Measurements from ENCODE around the gene KDELR3.

KDELR3 gene

DNA sequence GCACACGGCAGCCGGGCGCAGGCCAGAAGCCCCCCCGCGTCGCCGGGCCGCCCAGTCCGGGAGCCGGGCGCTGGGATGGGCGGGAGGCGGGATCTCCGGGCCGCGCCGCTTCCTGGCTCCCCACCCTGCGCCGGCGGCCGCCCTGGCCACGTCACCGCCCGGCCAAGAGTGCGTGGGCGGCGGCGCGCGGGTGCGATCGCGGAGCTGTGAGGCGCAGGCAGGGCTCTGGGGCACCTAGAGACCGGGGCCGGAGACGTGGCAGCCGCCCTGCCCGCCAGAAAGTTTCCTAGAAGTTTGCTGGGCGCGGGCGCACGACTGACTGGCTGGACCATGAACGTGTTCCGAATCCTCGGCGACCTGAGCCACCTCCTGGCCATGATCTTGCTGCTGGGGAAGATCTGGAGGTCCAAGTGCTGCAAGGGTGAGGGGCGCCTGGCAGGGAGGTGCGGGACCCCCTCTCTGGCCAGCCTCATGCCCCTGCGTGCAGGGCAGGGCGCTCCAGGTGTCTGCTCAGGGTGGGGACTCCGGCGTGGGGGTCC is at the start of gene KDELR3:
TSS of gene KDELR3 (plus strand) at position 193 of the 539 bp plus-strand sequence. CDS start at position 331, 138 bp downstream.
- DNase-seq (ENCODE audit: low read depth in 2 of 2): peak in 1 of 2 donors; percentile 53

DNA sequence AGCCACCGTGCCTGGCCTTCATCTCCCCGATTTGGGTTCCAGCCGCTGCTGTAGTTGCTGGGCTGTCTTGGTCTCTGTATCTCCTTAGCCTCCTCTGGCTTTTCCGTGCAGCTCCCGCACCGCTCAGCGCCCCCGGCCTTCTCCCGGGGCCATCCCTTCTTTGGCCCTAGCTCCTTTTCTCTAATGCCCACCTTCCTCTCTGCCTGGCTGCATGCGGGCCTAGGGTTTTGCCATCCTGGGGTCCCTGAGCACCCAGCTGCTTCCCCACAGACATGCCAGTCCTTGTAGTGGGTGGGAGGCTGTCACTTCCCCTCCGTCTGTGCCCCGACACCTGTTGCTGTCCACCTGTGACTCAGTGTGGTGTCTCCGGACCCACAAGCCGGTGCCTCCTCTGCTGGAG is 49.3 kb upstream of the KDELR3 start:
- DNase-seq (ENCODE audit: low read depth in 2 of 2): no peak

DNA sequence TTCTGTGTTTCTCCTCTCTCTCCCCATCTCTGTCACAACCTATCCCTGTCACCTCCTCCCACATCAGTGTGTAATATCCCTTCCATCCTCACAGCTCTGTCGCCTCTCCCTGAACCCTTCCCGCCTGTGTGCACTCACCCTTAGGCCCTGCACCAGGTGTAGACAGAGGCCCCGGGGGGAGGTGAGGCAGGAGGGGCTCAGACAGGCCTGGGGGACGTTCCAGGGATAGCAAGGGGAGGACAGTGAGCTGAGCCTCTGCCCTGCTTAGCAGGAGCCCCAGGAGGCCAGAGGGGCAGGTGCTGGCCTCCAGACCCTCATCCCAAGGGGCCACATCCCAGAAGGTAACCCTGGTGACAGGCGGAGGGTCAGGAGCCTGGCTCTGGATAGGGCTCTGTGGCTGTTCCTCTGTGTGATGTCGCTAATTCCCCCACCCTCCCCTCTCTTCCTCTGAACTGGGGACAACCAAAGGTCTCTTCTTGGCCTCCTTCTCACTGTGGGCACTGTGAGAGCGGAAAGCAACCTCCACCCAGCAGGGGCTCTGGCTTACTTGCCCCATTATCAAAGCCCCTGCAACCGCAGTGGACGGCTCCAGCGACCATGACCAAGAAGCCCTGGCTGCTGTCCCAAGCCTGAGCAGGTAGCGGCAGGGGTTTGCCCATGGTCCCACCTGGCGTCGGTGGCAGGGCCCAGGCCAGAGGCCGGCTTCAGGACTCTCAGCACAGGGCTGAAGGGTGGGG is 48.6 kb upstream of the KDELR3 start:
- DNase-seq (ENCODE audit: low read depth in 2 of 2): no peak

DNA sequence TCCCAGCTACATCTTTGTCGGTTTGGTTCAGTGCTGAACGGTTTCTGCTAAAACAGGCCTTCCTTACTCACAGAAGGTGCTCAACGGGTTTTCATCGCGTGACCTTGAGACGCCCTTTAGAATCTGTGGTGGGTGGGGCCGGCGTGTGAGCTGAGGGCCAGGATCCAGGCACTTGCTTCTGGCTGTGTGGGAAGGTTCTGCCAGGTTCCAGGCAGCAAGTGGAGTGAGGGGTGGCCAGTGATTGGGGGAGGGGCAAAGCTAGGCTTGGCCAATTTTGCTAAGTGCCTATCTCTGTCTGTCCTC is 48.1 kb upstream of the KDELR3 start:
- DNase-seq (ENCODE audit: low read depth in 2 of 2): no peak

DNA sequence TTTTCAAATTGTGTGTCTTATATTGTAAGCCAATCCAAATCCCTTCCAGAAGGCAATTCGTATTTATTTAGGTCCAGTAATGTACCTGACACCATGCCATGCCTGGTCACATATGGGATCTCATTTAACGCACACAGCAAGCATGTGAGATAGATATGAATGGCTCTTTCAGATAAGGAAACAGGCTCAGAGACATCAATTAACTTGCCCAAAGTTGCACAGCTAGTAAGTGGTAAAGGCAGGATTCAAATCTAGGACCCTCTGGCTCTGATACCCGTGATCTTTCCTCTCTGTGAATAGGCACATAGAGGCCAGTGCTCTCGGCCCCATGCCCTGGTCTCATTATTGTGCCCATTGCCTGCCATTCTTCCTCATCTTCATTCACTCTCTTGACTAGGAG is 47.2 kb upstream of the KDELR3 start:
- DNase-seq (ENCODE audit: low read depth in 2 of 2): no peak

DNA sequence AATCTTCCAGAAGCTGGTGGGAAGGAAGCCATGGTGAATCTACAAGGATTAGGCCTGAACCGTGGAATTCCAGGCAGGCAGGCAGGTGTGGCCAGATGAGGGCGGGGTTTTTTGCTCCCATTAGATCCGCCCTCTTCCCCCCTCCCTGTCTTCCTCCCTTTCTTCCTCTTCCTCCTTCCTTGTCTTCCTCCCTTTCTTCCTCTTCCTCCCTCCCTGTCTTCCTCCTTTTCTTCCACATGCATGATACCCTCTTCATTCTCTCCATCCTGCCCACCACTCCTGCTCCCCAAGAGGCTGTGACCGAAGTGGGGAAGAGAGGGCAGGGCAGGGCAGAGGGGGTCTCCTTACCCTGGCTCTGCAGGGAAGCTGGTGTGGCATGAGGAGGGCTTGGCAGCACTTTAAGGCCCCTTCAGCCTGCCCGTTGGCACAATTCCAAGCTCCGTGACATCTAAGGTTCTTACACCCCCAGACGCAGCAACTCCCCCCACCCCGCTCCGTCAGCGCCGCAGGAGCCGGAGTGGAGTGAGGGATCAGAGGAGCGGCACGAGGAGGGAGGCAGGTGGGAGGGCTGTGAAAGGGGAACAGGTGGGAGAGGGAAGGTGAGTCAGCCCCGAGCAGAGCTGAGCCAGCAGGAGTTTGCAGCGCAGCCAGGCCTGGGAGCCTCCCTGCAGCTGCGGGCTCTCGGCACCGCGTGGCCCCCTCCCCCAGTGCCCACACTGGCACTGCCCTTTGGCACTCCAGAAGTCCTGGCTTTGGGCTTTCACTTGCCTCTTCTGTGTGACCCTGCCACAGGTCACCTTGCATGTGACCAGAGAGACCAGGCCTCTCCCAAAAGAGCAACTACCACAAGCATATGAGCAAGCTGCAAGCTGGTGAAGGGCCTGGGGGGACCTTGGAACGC is 45.0 kb upstream of the KDELR3 start:
- no peak for DNase-seq (ENCODE audit: low read depth in 2 of 2)

DNA sequence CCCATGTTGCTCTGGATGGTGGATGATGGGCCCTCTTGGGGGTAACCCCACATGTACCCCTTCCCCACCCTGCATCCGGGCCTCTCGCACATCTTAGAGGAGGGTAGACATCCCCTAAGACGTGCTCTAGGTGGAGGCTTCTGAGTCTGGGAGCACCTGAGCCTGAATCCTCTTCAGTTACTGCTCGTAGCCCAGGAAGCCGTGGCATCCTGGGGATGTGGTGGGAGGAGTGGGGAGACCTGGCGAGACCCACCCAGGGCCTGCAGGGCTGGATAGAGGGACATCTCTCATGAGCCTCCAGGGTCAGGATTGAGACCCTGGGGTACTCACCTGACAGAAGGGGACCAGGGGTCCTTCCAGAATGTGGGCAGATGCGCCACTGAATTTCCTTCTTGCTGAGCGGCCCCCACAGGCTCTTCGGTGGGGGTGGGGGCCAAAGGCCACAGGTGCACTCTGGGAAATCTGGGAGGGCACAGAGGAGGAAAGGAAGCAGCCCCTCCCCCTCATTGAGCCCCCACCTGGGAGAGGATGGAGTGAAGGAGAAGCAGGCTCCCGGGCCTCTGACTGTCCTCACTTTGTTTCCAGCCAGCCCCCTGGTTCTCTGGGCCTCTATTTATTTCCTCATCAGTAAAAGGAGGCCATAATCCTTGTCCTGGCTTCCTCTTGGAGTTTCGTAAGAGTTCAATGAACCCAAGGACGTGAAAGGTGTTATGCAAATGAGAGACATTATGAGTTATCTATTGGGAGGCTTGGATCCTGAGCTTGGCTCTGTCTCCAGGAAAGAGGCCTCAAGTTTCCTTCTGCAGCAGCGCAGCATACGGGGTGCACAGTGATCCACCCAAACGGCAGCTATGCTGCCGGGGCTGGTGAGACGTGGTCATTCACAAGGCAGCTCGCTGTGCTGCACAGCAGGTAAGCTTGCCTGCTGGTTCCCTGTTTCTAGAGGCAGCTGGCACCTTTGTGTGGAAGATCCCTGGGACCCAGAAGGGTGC is 44.1 kb upstream of the KDELR3 start:
- no peak for DNase-seq (ENCODE audit: low read depth in 2 of 2)

DNA sequence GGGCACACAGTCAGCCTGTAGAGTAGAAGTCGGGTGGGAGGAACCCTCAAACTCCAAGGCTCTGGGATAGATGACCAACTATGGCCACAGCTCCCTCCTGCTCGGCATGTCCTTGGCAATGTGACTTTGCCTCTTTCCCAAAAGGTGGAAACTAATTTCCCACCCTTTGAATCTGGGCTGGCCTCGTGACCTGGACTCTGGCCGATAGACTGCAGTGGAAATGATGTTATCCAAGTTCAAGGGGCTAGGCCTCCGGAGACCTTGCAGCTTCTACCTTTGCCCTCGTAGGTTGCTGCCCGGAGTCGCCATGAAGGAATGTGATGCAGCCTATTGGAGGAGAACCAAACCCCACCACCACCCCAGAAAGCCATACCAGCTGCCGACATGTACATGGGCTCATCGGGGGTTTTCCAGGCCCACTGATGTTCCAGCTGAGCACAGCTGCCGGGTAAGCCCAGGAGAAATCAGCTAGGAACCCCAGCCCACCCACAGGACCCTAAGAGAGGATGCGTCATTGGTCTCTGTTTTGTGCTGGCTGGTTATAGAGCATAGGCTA is 43.3 kb upstream of the KDELR3 start:
- DNase-seq (ENCODE audit: low read depth in 2 of 2): no peak

DNA sequence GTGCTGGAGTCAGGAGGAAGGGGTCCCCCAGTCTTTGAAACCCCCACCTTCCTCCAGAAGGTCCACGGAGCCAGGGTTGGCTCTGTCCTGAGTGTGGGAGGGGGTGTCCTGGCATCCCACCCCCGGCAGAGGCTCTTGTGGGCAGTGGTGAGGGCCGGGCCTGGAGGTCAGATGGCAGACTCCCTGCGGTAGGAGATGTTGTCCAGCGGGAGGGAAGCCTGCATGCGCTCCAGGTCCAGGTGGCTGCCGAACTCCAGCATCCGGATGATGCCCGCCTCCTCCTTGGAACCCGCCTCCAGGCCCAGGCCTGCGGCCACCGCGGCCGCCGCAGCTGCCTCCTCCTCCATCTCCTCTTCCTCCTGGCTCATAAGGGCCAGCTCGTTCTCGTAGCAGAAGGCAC is 41.3 kb upstream of the KDELR3 start:
- DNase-seq (ENCODE audit: low read depth in 2 of 2): no peak

DNA sequence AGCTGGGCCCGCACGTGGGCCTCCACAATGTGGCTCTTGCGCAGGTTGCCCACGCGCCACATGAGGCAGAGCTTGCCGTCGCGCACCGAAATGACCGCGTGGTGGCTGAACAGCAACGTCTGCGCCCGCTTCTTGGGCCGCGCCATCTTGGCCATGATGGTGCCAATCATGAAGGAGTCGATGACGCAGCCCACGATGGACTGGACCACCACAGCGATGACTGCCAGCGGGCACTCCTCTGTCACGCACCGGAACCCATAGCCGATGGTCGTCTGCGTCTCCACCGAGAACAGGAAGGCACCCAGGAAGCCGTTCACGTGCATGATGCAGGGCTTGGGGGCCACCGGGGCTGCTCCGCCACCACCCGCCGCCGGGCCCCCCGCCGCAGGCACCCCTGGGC is 40.4 kb upstream of the KDELR3 start:
- no peak for DNase-seq (ENCODE audit: low read depth in 2 of 2)

DNA sequence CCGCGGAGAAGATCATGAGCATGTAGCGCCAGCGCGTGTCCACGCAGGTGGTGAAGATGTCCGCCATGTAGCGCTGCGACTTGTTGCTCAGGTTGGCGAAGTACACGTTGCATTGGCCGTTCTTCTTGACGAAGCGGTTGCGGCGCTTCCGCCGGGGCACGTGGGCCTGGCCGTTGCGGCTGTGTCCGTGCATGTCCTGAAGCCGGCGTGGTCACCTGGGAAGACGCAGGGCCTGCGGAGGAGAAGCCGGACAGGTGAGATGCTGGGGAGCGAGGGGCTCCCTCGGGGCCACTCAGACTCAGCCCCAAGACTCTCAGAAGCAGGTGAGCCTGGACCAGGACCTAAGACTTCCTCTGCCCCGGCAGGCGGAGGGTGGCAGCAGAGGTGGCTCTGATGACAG is 40.0 kb upstream of the KDELR3 start:
- no peak for DNase-seq (ENCODE audit: low read depth in 2 of 2)

DNA sequence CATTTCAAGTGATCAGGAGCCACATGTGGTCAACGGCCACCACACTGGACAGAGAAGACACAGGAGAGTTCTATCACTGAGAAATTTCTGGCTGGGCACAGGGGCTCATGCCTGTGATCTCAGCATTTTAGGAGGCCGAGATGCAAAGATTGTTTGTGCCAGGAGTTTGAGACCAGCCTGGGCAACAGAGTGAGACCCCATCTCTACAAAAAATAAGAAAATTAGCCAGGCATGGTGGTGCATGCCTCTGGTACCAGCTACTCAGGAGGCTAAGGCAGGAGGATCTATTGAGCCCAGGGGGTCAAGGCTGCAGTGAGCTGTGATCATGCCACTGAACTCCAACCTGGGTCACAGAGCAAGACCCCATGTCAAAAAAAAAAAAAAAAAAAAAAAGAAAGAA is 39.2 kb upstream of the KDELR3 start:
- DNase-seq (ENCODE audit: low read depth in 2 of 2): no peak

DNA sequence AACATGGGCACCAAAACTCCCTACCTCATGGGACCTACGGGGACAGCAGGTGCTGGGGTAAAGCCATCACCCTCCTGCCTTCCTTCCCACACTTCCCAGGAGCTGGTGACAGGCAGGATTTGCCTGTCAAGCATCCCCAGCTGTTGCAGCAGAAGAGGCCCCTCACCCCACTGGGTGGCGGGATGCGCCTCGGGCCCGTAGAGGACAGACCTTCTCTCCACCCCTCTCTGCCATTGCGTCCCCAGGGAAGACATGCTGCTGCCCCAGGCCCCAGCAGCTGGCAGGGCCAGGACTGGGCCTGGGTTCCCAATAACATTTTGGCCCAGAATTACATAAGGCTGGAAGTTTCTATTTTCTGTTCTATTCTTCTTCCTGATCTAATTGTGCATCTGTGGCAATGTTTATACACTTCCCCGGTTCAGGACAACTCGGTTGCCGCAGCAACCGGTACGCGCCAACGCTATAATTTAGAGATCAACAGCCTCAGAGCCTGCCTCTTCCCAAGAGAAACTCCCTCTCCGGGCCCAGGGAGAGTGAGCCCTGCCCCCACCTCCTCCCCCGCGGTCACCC is 38.3 kb upstream of the KDELR3 start:
- DNase-seq (ENCODE audit: low read depth in 2 of 2): no peak

DNA sequence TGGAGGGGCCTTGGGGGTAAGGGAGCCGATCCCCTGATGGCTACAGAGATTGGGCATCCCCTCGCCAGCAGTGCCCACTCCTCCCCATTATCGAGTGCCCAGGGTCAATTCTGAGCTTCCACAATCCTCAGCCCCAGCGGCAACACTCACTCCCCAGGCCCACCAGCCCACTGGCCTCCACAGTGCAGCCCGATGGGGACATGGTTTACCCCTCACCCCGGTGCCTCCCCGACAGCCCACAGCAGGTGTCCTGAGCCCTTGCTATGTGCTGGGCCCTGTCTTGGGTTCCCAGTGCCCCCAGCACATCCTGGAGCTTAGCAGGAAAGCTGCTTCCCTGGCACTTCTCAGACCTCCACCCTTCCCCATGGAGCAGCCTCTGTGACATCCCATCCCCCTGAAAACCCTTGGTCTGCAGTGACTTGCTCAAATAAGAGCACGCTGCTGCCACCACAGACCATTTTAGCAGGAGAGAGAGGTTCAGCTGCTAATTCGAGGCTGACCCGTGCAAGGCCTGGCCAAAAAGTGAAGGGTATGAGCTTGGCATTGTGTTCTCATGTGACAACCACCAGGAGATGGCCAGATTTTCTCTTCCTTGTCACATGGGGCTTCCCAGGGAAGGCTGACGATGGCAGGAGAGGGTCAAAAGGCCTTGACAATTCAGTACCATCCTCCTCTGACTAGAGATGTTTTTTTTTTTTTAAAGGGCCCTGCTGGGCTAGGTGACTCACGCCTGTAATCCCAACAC is 36.5 kb upstream of the KDELR3 start:
- no peak for DNase-seq (ENCODE audit: low read depth in 2 of 2)

DNA sequence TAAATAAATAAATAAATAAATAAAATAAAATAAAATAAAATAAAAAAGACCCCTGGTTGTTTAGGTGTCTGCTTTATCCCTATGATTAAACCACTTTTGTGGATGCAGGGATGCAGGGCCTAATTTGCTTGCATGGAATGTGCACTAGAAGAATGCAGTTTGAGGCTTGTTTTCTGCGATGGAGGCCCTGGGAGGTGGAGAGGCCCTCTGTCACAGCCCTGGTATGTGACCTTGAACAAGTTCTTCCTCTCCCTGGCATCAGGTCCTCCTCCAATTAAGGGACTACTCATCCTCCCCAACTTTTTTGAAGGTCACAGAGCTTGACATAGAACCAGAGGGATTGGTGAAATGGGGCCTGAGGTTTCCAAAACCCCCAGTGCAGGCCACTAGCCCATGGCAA is 35.6 kb upstream of the KDELR3 start:
- no peak for DNase-seq (ENCODE audit: low read depth in 2 of 2)

DNA sequence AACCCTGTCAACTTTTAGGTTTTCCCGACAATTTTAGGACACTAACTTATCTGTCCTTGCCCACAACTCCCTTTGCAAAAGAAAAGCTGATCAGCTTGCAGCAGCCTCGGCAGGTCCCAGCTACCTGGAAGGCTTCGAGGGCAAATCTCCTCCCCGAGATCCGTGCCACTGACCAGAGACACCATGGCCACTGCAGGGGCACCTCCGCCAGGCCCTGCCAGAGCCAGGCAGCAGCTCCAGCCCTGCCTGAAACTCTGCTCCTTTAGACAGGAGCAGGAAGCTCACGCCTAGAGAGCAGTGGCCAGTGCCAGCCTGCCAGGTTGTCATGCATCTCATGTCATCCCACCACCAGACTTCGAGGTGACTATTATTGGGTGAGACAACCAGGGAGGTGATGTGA is 34.0 kb upstream of the KDELR3 start:
- no peak for DNase-seq (ENCODE audit: low read depth in 2 of 2)

DNA sequence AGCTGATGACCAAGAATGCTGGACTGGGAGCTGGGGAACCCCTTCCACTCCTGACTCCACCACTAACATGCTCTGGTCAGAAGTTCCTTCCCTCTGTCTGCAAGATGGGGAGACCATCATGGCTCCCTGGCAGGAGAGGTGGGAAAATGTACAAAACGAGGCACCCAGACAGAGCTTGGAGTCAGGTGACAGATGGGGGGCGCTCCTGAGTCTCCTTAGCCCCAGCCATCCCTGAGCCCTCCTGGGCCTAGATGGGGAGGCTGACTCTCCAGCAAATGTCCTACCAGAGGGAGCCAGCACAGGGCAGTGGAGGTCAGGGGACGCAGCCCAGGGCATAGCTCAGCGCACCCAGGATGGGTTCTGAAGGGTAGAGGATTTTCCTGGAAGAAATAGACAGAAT is 32.9 kb upstream of the KDELR3 start:
- DNase-seq (ENCODE audit: low read depth in 2 of 2): no peak

DNA sequence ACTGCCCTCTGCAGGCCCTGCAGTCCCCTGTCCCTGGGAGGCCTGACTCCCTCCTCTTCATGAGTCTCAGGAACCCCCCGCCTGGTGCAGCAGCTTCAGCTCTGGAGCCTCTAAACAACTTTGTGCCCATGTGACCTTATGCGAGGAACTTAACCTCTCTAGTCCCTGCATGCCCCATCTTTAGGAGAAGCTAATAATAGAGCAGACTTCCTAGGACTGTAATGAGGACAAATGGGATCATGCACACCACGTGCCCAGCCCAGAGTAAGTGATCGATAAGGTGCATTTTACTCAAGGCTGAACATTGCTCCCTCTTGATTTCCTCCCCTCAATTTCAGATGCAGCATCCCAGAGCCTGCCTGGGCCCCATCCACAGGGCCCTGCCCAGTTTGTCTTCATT is 31.9 kb upstream of the KDELR3 start:
- no peak for DNase-seq (ENCODE audit: low read depth in 2 of 2)

DNA sequence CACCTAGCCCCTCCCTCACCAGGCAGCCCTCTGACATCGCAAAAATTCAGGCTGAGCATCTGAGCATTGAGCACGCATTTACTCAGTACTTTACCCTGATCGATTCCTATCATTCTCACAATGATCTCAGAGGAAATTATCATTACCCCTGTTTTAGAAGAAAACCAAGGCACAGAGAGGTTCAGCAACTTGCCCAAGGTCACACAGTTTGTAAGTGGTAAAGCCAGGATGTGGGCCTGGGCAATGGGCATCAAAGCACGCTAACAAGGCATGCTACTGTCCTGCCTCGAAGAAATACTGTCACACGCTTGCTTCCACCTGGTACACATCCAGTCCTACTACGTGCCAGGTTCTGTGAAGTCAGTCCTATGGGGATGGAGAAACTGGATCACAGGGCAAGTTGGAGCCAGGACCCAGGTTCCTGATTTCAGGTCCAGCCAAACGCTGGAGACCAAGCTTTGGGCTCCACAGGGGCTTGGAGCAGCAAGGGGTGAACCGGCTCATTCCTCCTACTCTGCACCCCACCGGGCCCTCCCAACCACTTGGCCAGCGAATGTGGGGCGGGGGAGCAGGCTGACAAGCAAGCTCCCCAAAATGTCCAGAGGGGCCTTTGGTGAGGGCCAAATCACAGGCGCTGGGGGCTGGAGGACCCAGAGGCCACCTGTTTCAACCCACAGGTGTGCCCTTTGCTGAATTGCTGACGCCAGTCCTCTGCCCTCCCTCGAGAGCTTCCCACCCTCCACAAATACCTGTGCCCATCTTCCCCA is 31.1 kb upstream of the KDELR3 start:
- no peak for DNase-seq (ENCODE audit: low read depth in 2 of 2)

DNA sequence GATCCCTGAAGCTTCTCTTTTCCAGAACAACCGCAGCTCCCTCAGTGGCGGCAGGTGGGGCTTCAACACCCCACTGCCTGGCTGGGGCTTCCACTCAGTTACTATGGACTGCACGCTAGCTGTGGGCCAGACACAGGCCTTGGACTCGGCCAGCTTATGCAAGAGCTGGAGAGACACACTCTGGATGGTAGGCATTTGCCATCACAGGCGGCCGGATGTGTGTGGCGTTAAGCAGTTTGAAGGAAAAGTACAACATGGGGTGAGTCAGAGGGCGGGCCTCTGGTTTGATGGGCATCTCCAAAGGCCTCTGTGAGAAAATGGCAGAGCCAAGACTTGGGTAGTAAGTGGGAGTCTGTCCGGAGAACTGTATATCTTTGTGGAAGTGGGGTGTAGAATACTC is 30.5 kb upstream of the KDELR3 start:
- DNase-seq (ENCODE audit: low read depth in 2 of 2): no peak
